ENCODE data around the gene NUMA1.
A peak's percentile ranks its signal among the peaks of the same experiment; 100 is the strongest.

- TF ChIP-seq POLR2A (IDR thresholded peaks at IDR 0.05) (no peak), CTCF (IDR thresholded peaks at IDR 0.05) (peak; percentile 52 to 68 (median 63))
Observed at GRCh38 chr11:71977743-71978418, 102.5 kb downstream of the NUMA1 start.

Data from tibial nerve (tissue), 3 donors.